Measurements from ENCODE around the gene BDH1. TPM values are rescaled to one million over a fixed set of nuclear protein-coding genes. Genes with fewer than 3 reads are reported as not detected.
A peak's percentile ranks its signal among the peaks of the same experiment; 100 is the strongest.
"Not testable (repeated sequence)": the region's sequence is repeated elsewhere in the genome, so short reads cannot be mapped to it uniquely, and the experiment has no call there.

Gene BDH1
- total RNA-seq, 1 donor from 2014 or later = 4.7 TPM

DNA sequence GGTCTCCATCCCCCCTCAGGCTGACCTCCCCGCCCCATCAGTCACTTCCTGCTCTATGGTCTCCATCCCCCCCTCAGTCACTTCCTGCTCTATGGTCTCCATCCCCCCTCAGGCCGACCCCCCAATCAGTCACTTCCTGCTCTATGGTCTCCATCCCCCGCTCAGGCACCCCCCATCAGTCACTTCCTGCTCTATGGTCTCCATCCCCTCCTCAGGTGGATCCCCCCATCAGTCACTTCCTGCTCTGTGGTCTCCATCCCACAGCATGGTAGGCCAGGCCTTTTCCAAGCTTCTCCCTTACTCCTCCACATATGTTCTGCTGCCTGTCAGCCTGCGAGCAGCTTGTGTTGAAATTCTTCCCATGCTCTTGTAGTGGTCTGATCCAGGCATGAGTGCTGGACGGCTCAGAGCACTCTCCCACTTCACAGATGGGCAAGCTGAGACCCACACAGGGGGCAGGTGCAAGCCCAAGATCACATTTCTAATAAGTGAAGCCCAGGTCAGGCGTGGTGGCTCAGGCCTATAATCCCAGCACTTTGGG lies 36.8 kb downstream of the BDH1 start:
- TF ChIP-seq, protein P1, sequence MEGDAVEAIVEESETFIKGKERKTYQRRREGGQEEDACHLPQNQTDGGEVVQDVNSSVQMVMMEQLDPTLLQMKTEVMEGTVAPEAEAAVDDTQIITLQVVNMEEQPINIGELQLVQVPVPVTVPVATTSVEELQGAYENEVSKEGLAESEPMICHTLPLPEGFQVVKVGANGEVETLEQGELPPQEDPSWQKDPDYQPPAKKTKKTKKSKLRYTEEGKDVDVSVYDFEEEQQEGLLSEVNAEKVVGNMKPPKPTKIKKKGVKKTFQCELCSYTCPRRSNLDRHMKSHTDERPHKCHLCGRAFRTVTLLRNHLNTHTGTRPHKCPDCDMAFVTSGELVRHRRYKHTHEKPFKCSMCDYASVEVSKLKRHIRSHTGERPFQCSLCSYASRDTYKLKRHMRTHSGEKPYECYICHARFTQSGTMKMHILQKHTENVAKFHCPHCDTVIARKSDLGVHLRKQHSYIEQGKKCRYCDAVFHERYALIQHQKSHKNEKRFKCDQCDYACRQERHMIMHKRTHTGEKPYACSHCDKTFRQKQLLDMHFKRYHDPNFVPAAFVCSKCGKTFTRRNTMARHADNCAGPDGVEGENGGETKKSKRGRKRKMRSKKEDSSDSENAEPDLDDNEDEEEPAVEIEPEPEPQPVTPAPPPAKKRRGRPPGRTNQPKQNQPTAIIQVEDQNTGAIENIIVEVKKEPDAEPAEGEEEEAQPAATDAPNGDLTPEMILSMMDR (IDR thresholded peaks at IDR 0.05; ENCODE audit: unreplicated experiment) = no peak
- peak overlapping the region; percentile 20 for H3K27ac Mint-ChIP-seq (ENCODE audit: unreplicated experiment)
- no peak overlapping the region for H3K4me3 Mint-ChIP-seq (ENCODE audit: unreplicated experiment)
- no peak for DNase-seq (ENCODE audit: low spot score)
- peaks cover 18% of the 10 kb centered on the region for H3K27me3 Mint-ChIP-seq (ENCODE audit: unreplicated experiment)
- peaks cover 27% of the 10 kb centered on the region for H3K36me3 Mint-ChIP-seq (ENCODE audit: low read depth, unreplicated experiment)
- no peaks in the 10 kb centered on the region for H3K9me3 Mint-ChIP-seq (ENCODE audit: unreplicated experiment)
- peaks cover 21% of the 10 kb centered on the region for H3K4me1 Mint-ChIP-seq (ENCODE audit: unreplicated experiment)

GRCh38 chr3:197517922-197518683 lies 37.7 kb downstream of the BDH1 start:
- not testable (repeated sequence) for H3K4me3 Mint-ChIP-seq (ENCODE audit: unreplicated experiment); H3K27ac Mint-ChIP-seq (ENCODE audit: unreplicated experiment); H3K9me3 Mint-ChIP-seq (ENCODE audit: unreplicated experiment); DNase-seq (ENCODE audit: low spot score)
- Mint-ChIP-seq H3K36me3 (ENCODE audit: low read depth, unreplicated experiment) (peaks cover 27% of the 10 kb centered on the region), H3K27me3 (ENCODE audit: unreplicated experiment) (peaks cover 14% of the 10 kb centered on the region), H3K4me1 (ENCODE audit: unreplicated experiment) (peaks cover 21% of the 10 kb centered on the region)

DNA sequence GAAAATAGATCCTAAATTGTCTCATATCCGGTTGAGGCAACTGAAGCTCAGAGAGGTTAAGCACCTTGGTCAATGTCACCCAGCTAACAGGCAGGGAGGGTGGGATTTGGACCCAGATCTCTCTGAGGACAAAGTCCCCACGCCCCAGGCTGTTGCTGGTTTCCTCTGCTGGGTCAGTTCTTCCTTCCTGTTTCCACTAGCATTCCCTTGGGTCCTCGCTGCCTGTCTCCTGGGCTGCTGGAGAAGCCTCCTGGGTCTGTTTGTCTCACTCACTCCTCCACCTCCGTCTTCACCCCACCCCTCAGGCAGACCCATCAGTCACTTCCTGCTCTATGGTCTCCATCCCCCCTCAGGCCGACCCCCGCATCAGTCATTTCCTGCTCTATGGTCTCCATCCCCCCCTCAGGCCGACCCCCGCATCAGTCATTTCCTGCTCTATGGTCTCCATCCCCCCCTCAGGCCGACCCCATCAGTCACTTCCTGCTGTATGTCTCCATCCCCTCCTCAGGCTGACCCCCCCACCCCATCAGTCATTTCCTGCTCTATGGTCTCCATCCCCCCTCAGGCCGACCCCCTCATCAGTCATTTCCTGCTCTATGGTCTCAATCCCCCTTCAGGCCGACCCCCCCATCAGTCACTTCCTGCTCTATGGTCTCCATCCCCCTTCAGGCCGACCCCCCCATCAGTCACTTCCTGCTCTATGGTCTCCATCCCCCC lies 38.7 kb downstream of the BDH1 start:
- not testable (repeated sequence) for H3K4me3 Mint-ChIP-seq (ENCODE audit: unreplicated experiment); DNase-seq (ENCODE audit: low spot score); H3K9me3 Mint-ChIP-seq (ENCODE audit: unreplicated experiment)
- Mint-ChIP-seq H3K4me1 (ENCODE audit: unreplicated experiment) (peaks cover 14% of the 10 kb centered on the region), H3K27ac (ENCODE audit: unreplicated experiment) (peak overlapping the region; percentile 2), H3K36me3 (ENCODE audit: low read depth, unreplicated experiment) (peaks cover 25% of the 10 kb centered on the region), H3K27me3 (ENCODE audit: unreplicated experiment) (peaks cover 12% of the 10 kb centered on the region)

- Mint-ChIP-seq H3K27me3 (ENCODE audit: unreplicated experiment) (peaks cover 7% of the 10 kb centered on the region), H3K4me1 (ENCODE audit: unreplicated experiment) (peaks cover 9% of the 10 kb centered on the region), H3K27ac (ENCODE audit: unreplicated experiment) (peak overlapping the region; percentile 2), H3K36me3 (ENCODE audit: low read depth, unreplicated experiment) (peaks cover 21% of the 10 kb centered on the region), H3K4me3 (ENCODE audit: unreplicated experiment) (no peak overlapping the region), H3K9me3 (ENCODE audit: unreplicated experiment) (no peaks in the 10 kb centered on the region)
- no peak for DNase-seq (ENCODE audit: low spot score)
- TF ChIP-seq, protein P1 (IDR thresholded peaks at IDR 0.05; ENCODE audit: unreplicated experiment) = no peak
Measured at GRCh38 chr3:197516517-197516889, 39.3 kb downstream of the BDH1 start.

- TF ChIP-seq, protein P1 (IDR thresholded peaks at IDR 0.05; ENCODE audit: unreplicated experiment) = no peak
- Mint-ChIP-seq H3K27ac (ENCODE audit: unreplicated experiment) (no peak overlapping the region), H3K9me3 (ENCODE audit: unreplicated experiment) (no peaks in the 10 kb centered on the region), H3K36me3 (ENCODE audit: low read depth, unreplicated experiment) (peaks cover 19% of the 10 kb centered on the region), H3K4me1 (ENCODE audit: unreplicated experiment) (peaks cover 5% of the 10 kb centered on the region), H3K4me3 (ENCODE audit: unreplicated experiment) (no peak overlapping the region), H3K27me3 (ENCODE audit: unreplicated experiment) (peaks cover 6% of the 10 kb centered on the region)
- no peak for DNase-seq (ENCODE audit: low spot score)
Measured at GRCh38 chr3:197514786-197515355, 40.9 kb downstream of the BDH1 start.
